H1 (cell line): Measurements from ENCODE around the gene PPBP. TPM values are rescaled to one million over a fixed set of nuclear protein-coding genes. Genes with fewer than 3 reads are reported as not detected.

Experiments
- CREB1 ChIP-seq: IDR thresholded peaks from 2 replicates; pipeline ENCODE4 v1.6.1; 2012; ENCODE audit warnings: inconsistent platforms
- EGR1 ChIP-seq: IDR thresholded peaks from 2 replicates; pipeline ENCODE4 v1.6.1; 2011; ENCODE audit warnings: low read depth, low read length, borderline replicate concordance
- GABPA ChIP-seq: IDR thresholded peaks from 2 replicates; pipeline ENCODE4 v1.6.1; 2011; ENCODE audit warnings: mild to moderate bottlenecking, low read length, moderate library complexity, borderline replicate concordance; ENCODE audit not compliant: insufficient read depth
- POLR2AphosphoS5 ChIP-seq: IDR thresholded peaks from 2 replicates; pipeline ENCODE4 v1.6.1; 2011; ENCODE audit warnings: low read depth, low read length
- SIN3A ChIP-seq, 2 experiments: IDR thresholded peaks in 1 of 2; conservative IDR thresholded peaks in 1 of 2; 2 replicates each; pipeline ENCODE4 v1.6.1; 2011 to 2012; ENCODE audit warnings: low read length in 2 of 2, improper control_type of control experiment in 1 of 2, low read depth in 1 of 2, mild to moderate bottlenecking in 1 of 2
- TBP ChIP-seq: IDR thresholded peaks from 2 replicates; pipeline ENCODE4 v1.6.1; 2011; ENCODE audit warnings: low read depth, low read length, improper control_type of control experiment
- polyA plus RNA-seq, 7 experiments: library from polyadenylated mRNA; depleted of rRNA in 3 of 7; stranded (reverse) in 5 of 7; unstranded in 2 of 7; fragments of >200 nt in 5 of 7; fragments of 200-250 nt in 2 of 7; gene quantifications; 1 replicate in 5 of 7; 2 replicates in 1 of 7; 4 replicates in 1 of 7; pipeline versions ENCODE4 v1.2.1 to v1.2.3, GENCODE V29; 2011 to 2013; ENCODE audit warnings: missing spikeins in 2 of 7, mixed read lengths in 2 of 7
- total RNA-seq: library from RNA; stranded (reverse); fragmentation: NEBNext Ultra II Directional; extraction: Animal tissue kit (Norgen Biotek cat#: 25700); gene quantifications from 2 replicates; pipeline ENCODE4 v1.2.1, GENCODE V29; 2021
- TF ChIP-seq, protein P1 (sequence below): IDR thresholded peaks from 2 replicates; pipeline ENCODE4 v1.6.1; 2012; ENCODE audit warnings: inconsistent platforms

Gene PPBP
- total and polyA plus RNA-seq, 2 of the 8 experiments (the other 6 are each of a cell fraction or from before 2014, with no cell fraction given) = 0.18 to 0.43 TPM

DNA sequence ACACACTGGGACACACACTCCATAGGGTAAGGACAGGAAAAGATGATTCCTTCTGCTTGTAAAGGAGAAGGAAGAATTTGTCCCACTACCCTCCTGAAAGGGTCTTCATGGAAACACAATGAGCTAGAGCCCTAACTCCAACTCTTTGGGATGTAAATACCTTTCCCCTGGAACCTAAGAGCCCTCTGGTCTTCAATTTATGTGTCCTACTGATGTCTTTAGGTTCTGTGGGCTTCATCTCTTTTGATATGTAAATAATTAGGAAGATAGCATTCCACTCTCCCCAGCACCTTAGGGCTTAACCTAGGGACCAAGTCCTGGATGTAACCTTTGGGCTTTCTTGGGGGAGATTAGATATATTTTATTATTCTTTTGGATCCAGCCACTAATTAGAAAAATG is 44.4 kb downstream of the PPBP start (continued):
- TF ChIP-seq, protein P1, sequence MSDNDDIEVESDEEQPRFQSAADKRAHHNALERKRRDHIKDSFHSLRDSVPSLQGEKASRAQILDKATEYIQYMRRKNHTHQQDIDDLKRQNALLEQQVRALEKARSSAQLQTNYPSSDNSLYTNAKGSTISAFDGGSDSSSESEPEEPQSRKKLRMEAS = no peak
- TF ChIP-seq POLR2AphosphoS5 = no peak
- TF ChIP-seq EGR1 = no peak
- TF ChIP-seq TBP = no peak
- no peak for TF ChIP-seq SIN3A (conservative IDR thresholded peaks at IDR 0.05 in 1 of 2, IDR thresholded peaks at IDR 0.05 in 1 of 2; ENCODE audit: low read depth in 1 of 2, low read length in 2 of 2)
- TF ChIP-seq GABPA = no peak
- TF ChIP-seq CREB1 = no peak
- TF ChIP-seq, all 59 proteins: peak for 5
